ENCODE measurements around the gene CST3. TPM values are rescaled to one million over a fixed set of nuclear protein-coding genes. Genes with fewer than 3 reads are reported as not detected.
"Not testable (repeated sequence)": the region's sequence is repeated elsewhere in the genome, so short reads cannot be mapped to it uniquely, and the experiment has no call there.

Gene CST3
- total RNA-seq, 2 experiments from 2014 or later, result 0.72 to 1.2 TPM

- Mint-ChIP-seq H3K4me1 (ENCODE audit: low read depth) (peaks cover 7% of the 10 kb centered on the region), H3K27ac (no peak overlapping the region), H3K4me3 (no peak overlapping the region), H3K9me3 (no peaks in the 10 kb centered on the region), H3K27me3 (peaks cover 16% of the 10 kb centered on the region), H3K36me3 (ENCODE audit: low read depth) (no peaks in the 10 kb centered on the region)
- POLR2A ChIA-PET, result no interaction called here
- CTCF ChIA-PET, result no interaction called here
- intact Hi-C loops (cut with micrococcal nuclease), result no loop called here
- DNase-seq, result no peak
- TF ChIP-seq, protein P1, sequence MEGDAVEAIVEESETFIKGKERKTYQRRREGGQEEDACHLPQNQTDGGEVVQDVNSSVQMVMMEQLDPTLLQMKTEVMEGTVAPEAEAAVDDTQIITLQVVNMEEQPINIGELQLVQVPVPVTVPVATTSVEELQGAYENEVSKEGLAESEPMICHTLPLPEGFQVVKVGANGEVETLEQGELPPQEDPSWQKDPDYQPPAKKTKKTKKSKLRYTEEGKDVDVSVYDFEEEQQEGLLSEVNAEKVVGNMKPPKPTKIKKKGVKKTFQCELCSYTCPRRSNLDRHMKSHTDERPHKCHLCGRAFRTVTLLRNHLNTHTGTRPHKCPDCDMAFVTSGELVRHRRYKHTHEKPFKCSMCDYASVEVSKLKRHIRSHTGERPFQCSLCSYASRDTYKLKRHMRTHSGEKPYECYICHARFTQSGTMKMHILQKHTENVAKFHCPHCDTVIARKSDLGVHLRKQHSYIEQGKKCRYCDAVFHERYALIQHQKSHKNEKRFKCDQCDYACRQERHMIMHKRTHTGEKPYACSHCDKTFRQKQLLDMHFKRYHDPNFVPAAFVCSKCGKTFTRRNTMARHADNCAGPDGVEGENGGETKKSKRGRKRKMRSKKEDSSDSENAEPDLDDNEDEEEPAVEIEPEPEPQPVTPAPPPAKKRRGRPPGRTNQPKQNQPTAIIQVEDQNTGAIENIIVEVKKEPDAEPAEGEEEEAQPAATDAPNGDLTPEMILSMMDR (IDR thresholded peaks at IDR 0.05), result no peak
- ATAC-seq, result no peak
Measured at GRCh38 chr20:23640018-23640601, 2.4 kb upstream of the CST3 start.

DNA sequence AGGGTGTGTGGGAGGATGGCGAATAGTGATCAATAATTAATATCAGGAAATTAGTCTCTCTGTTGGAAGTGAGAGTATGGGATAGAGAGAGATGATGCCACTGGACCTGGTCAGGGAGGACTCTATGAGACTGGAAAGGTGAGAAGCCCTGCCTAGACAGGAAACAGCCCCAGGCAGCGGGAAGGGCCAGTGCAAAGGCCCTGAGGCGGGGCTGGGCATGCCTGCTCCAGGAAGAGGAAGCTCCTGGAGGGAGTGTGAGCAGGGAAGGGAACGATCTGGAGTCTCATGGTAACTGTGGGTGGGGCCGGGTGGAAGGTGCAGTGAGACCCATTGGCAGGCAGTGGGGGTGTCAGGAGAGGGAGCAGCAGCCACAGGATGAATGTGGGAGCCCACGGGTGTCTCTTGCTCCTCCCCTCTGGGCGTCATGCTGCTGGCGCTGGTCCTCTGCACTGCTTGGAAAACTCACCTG is 1.8 kb upstream of the CST3 start:
- H3K9me3 Mint-ChIP-seq, result no peaks in the 10 kb centered on the region
- no peak overlapping the region for H3K27ac Mint-ChIP-seq
- ATAC-seq, result no peak
- ChIA-PET CTCF (no interaction called here), POLR2A (no interaction called here)
- peaks cover 18% of the 10 kb centered on the region for H3K27me3 Mint-ChIP-seq
- H3K36me3 Mint-ChIP-seq (ENCODE audit: low read depth), result no peaks in the 10 kb centered on the region
- H3K4me3 Mint-ChIP-seq, result no peak overlapping the region
- TF ChIP-seq, protein P1 (IDR thresholded peaks at IDR 0.05), result no peak
- DNase-seq, result no peak
- intact Hi-C loops (cut with micrococcal nuclease), result no loop called here
- H3K4me1 Mint-ChIP-seq (ENCODE audit: low read depth), result peaks cover 7% of the 10 kb centered on the region

GRCh38 chr20:23638309-23638708 is 554 bp upstream of the CST3 start:
- POLR2A ChIA-PET, result no interaction called here
- DNase-seq, result no peak
- intact Hi-C loops (cut with micrococcal nuclease), result no loop called here
- peaks cover 7% of the 10 kb centered on the region for H3K4me1 Mint-ChIP-seq (ENCODE audit: low read depth)
- H3K36me3 Mint-ChIP-seq (ENCODE audit: low read depth), result no peaks in the 10 kb centered on the region
- H3K27me3 Mint-ChIP-seq, result peaks cover 18% of the 10 kb centered on the region
- TF ChIP-seq, protein P1 (IDR thresholded peaks at IDR 0.05), result no peak
- CTCF ChIA-PET, result no interaction called here
- no peaks in the 10 kb centered on the region for H3K9me3 Mint-ChIP-seq
- no peak for ATAC-seq
- H3K4me3 Mint-ChIP-seq, result no peak overlapping the region
- no peak overlapping the region for H3K27ac Mint-ChIP-seq

GRCh38 chr20:23636908-23637281 is 860 bp downstream of the CST3 start:
- no peak for DNase-seq
- peak overlapping the region; percentile 48 for H3K4me3 Mint-ChIP-seq
- TF ChIP-seq, protein P1 (IDR thresholded peaks at IDR 0.05), result no peak
- H3K4me1 Mint-ChIP-seq (ENCODE audit: low read depth), result peaks cover 7% of the 10 kb centered on the region
- intact Hi-C loops (cut with micrococcal nuclease), result no loop called here
- H3K27ac Mint-ChIP-seq, result no peak overlapping the region
- no peaks in the 10 kb centered on the region for H3K9me3 Mint-ChIP-seq
- ATAC-seq, result no peak
- POLR2A ChIA-PET, result no interaction called here
- H3K27me3 Mint-ChIP-seq, result peaks cover 18% of the 10 kb centered on the region
- CTCF ChIA-PET, result no interaction called here
- no peaks in the 10 kb centered on the region for H3K36me3 Mint-ChIP-seq (ENCODE audit: low read depth)

DNA sequence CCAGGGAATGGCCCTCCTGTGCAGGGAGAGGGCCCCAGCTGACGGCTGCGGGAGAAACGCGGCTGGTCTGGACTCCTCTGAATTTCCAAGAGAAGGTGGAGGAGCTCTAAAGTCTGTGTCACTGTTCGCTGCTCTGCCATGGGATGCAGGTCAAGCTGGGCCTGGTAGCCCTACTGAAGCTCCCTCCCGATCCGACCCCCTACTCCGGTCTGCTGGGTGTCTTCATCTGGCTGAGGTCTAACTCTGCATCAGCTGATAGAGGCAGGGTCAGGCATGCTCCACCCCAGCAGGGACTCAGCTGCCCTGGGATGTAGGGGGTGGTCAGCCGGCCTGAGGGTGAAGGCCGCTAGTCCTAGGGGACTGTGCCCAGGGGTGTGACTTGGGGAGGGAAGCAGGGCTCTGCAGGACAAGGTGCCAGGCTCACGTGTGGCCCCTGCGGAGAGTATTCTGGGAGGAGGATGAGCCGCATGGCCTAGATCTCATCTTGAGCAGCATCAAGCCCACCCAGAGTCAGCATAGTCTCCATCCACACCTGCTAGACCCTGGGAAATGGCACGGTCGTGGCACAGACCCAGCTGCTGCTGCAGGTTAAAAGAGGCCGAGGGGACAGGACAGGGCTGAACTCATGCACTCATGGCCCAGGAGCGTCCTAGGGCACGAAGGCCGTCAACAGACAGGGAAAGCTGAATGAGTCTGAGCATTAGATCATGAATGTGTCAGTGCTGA is 1.4 kb downstream of the CST3 start:
- H3K4me1 Mint-ChIP-seq (ENCODE audit: low read depth), result peaks cover 7% of the 10 kb centered on the region
- no peak overlapping the region for H3K4me3 Mint-ChIP-seq
- peaks cover 18% of the 10 kb centered on the region for H3K27me3 Mint-ChIP-seq
- ChIA-PET POLR2A (no interaction called here), CTCF (no interaction called here)
- no peaks in the 10 kb centered on the region for H3K36me3 Mint-ChIP-seq (ENCODE audit: low read depth)
- intact Hi-C loops (cut with micrococcal nuclease), result no loop called here
- TF ChIP-seq, protein P1 (IDR thresholded peaks at IDR 0.05), result no peak
- no peak overlapping the region for H3K27ac Mint-ChIP-seq
- DNase-seq, result no peak
- ATAC-seq, result no peak
- H3K9me3 Mint-ChIP-seq, result no peaks in the 10 kb centered on the region

DNA sequence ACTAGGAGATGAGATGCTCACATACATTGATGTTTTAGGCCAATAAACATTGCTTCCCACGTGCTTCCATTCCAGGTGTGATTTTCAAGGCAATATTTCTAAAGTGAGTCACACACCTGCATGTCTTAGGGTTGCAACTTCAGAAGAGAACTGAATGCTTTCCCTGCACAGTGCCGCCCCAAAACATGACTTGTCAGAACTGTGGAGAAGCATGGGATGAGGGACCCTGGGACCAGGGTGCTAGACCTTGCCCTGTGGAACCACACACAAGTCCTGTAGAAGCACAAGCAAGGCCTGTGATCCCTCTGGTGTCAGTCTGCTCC is 2.0 kb downstream of the CST3 start:
- POLR2A ChIA-PET; intact Hi-C loops (cut with micrococcal nuclease); H3K27ac Mint-ChIP-seq; H3K4me3 Mint-ChIP-seq; H3K36me3 Mint-ChIP-seq (ENCODE audit: low read depth); ATAC-seq; DNase-seq; H3K4me1 Mint-ChIP-seq (ENCODE audit: low read depth); H3K9me3 Mint-ChIP-seq; CTCF ChIA-PET: not testable (repeated sequence)
- H3K27me3 Mint-ChIP-seq, result peaks cover 18% of the 10 kb centered on the region
